GM19455 (cell line): Measurements from ENCODE around the gene BNIP5.
"Not testable (repeated sequence)": the region's sequence is repeated elsewhere in the genome, so short reads cannot be mapped to it uniquely, and the experiment has no call there.

Source experiments
- ATAC-seq: cut with Tn5 transposase; IDR thresholded peaks from one replicate; pipeline ENCODE4 v1.9.1; 2021; ENCODE audit not compliant: unreplicated experiment

Gene BNIP5

DNA sequence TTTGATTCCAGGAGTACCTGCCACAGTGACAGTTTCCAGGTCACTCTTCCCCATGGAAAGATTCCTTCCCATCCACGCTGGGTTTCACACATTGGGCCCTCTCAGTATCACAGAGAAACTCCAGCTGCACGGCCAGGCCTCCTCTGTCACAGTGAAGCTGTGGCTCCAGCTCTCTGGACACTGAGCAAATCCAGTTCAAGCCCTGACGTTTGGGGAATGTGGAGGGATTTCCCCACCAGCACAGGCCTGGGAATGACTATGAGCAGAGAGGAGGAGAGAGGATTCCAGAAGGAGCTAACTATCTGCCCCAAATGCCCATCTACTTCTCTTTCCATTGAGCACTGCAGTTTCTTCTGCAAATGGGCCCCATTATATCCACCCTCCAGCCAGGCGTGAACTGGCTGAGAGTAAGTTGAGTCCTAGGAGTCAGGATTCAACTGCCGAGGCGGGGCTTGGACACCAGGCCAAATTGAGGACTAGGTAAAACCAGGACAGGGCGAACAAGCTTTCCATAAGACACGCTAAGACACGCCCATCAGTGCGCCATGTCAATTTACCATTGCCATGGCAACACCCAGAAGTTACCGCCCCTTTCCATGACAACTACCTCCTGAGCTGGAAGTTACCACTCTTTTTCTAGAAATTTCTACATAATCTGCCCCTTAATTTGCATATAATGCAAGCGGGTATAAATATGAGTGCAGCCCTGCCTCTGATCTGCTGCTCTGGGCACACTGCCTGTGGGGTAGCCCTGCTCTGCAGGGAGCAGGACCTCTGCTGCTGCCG, 9.2 kb upstream of the BNIP5 start:
- no peak for ATAC-seq

DNA sequence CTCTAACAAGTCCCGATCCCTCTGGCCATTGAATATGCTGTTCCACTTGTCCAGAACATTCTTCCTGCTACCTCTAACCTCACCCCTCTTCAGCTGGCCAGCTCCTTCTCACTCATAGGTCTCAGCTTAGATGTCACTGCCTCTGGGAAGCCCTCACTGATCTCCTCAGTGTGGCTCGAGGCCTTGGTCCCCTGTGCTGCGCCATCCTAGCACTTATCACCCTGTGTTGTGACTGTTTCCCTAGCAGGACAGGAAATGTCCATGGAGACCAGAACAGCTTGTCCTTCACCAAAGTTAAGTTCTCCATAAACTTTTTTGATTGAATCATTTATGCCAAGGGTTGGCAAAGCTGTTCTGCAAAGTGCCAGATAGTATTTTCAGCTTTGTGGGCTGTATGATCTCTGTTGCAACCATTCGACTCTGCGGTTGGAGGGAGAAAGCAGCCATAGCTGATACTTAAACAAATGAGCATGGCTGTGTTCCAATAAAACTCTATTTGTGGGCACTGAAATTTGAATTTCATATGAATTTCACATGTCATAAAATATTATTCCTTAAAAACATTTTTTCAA, 6.5 kb upstream of the BNIP5 start:
- no peak for ATAC-seq

DNA sequence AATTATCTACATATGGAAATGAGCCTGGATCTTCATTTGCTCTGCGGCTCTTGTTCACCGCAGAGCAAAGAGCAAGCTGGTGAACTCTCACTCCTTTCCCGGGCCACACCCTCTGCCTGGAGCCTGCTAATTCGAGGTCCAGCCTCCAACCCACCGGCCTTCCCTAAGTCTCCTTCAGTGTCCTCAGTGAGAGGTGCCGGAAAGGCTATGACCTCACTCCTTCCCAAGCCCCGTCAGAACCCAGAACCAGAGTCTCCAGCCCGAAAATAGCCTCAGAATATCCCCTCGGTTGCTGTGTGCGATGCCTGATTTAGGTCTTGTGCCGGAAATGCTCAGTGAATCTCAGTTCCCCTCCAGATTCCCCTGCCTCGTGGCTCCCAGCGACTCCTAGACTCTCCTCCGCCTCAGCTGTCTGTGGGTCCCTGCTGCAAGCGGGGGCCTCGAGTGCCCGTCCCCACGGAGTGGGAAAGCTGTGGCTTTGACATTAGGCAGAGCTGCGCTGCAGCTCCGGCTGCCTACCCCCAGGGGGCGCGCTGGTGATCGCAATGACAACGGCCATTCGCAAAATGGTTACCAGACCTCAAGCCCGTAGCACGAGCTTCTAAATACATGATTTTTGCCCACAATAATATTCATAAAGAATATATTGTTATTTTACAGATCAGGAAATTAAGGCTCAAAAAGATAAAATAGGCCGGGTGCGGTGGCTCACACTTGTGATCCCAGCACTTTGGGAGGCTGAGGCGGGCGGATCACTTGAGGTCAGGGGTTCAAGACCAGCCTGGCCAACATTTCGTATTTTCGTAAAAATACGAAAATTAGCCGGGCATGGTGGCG, 4.1 kb upstream of the BNIP5 start:
- no peak for ATAC-seq

DNA sequence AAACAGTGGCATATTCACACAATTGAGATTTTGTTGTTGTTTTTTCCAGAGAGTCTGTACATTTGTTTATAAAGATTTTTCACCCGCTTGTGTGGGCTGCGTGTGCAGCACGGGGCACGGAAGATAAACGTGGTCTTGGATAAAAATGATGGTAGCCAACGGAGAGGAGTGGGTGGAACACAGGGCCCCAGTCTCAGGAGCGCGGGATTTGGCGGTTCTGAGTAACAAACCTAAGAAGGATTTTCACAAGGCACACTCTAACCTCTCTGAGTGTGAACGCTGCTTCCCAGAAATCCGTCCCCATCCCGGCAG, 3.6 kb upstream of the BNIP5 start:
- no peak for ATAC-seq

DNA sequence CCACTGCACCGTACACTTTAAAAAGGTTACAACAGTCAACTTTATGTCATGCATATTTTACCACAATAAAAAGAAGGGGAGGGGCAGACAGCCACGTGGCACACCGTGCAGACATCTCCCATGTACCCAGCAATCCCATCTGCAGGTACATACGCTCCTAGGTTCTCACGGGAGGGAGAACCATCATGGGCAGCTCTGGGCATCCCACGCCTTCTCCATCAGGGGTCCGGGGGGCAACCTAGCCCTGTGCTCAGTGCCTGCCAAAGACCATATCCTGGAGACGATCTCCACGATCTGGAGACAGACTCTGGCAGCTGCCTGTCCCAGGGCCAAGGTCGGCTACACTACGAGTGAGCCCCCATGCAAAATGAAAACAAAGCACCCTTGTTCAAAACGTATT, 2.5 kb upstream of the BNIP5 start:
- ATAC-seq: no peak

DNA sequence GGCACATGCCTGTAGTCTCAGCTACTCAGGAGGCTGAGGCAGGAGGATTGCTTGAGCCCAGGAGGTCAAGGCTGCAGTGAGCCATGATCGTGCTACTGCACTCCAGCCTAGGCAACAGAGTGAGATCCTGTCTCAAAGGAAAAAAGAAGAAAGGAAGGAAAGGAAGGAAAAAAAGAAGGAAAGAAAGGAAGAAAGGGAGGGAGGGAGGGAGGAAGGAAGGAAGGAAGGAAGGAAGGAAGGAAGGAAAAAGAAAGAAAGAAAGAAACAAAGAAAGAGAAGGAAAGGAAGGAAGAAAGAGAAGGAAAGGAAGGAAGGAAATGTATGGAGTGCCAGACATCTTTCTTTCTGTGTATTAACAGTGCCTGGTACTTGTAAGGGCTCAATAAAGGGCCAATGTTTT, 1.5 kb upstream of the BNIP5 start:
- not testable (repeated sequence) for ATAC-seq

DNA sequence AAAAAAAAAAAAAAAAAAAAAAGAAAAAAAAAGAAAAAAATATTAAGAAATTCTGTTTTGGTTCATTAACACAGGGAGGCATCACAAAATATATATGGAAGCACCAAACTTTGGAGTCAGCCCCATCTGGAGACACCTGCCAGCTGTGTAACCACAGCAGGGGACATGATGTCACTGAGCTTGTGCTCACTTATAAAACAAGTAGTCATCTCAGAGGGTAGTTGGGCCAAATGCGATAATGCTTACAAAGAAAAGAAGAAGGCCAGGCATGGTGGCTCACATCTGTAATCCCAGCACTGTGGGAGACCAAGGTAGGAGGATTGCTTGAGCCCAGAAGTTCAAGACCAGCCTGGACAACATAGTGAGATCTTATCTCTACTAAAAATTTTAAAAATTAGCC, 1.1 kb upstream of the BNIP5 start:
- no peak for ATAC-seq

DNA sequence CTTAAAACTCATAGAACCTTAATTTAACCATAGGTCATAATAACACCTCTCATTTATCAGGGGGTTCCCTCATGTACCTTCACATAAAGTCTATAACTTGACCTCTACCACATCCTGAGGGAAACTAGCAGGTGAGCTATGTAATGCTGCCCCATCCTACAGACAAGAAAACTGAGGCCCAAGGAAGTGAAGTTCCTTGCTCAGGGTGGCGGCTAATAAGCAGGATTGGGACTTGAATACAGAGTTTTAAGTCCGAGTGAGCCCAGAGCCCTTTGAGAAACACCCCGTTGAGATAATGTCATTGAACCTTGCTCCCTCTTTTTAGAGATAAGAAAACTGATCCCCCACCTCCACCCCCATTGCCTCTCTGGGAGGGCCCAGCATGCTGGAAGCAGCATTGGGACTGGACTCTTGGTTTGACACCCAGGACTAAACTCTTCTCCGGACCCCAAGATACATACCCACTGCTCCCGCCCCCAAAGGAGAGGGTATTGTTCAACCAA, 429 bp downstream of the BNIP5 start:
- ATAC-seq: no peak

DNA sequence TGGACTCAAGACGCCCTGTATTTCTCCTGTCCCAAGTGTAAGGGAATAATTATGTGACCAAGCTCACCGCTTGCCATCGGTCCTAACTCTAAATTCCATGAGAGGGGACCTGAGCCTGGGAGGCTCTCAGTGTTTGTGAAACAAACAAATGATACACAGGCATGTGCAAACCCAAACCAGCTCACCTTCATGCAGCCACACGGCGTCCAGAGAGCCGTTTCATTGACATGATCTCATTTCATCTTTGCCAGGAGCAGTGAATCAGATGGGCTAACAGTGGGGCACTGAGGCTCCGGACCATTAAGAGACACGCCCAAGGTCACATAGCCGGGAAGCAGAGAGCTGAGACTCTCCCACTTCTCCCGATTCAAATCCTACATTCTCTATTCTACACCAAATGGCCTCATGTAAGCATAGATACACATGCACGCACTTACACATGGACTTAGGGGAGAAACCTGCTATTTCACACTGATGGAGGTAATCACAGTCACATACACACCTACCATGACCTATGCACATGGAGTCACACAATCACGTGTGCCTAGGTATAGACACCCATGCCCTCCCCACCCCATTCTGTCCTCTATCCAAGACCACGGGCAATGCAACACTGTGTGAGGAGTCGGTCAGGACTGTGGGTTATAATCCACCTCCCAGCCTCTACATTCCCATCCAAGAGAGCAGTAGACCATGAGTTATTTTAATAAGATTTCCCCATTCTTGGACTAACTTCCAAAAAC, 1.1 kb downstream of the BNIP5 start:
- no peak for ATAC-seq

DNA sequence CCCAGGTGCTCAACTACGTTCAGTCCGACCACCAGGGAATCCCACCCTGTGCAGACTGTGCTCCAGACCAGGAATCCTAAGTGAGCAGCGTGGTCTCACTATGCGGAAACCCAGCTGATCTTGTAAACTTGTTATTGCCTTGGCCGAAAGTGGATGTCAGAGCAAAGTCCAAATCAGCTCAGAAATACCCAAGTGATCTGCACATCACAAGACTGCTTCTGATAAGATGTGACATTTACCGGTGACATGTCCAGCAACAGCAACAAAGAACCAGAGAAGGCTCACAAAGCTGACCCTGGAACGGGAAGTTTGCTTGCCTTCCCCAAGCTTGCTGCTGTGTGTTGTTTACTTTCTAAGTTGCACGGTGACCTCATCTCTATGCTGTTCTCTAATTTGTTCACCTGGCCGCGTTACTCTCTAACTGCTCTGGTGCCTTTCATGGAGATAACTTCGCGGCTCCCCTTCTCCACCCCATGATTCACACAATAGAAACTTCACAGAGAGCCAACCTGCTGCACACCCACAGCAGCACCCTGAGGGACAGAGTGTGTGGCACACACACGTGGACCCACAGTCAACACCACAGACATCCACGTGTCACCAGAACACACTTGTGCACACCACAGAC, 1.7 kb downstream of the BNIP5 start:
- no peak for ATAC-seq

DNA sequence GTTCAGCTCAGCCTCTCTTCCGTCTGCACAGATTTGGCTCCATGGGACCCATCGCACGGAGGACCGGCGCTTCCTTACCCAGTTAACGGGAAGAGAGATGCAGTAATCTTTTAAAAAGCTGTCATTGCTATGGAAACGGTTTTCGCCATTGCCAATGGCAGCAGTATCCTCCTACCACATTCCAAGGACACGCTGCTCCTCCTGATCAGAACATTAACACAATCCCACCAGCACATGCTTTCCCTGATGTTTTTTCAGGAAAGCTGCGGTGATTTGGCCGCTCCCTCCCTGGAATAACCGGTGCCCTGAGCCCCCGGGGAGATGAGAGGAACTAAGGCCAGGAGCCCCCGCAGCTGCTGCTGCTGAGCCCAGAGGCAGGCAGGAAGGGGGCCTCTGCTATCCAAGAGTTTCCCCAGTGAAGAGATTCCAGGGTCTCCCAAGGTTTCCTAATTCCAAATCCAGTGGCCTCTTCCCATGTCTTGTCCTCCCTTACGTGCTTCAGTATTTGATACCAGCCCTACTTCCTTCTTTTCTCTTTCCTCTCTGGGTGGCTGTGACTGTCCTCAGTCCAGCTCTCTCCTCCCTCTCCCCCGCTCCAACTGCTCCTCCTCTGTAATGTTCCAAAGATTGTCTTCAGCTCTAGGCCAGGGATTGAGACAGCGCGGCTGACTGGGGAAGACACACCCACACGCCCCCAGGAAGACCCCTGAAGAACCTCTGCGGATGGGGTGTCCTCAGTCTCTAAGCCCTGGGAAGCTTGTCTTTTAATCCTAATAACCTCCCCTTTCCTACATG, 2.6 kb downstream of the BNIP5 start:
- no peak for ATAC-seq

DNA sequence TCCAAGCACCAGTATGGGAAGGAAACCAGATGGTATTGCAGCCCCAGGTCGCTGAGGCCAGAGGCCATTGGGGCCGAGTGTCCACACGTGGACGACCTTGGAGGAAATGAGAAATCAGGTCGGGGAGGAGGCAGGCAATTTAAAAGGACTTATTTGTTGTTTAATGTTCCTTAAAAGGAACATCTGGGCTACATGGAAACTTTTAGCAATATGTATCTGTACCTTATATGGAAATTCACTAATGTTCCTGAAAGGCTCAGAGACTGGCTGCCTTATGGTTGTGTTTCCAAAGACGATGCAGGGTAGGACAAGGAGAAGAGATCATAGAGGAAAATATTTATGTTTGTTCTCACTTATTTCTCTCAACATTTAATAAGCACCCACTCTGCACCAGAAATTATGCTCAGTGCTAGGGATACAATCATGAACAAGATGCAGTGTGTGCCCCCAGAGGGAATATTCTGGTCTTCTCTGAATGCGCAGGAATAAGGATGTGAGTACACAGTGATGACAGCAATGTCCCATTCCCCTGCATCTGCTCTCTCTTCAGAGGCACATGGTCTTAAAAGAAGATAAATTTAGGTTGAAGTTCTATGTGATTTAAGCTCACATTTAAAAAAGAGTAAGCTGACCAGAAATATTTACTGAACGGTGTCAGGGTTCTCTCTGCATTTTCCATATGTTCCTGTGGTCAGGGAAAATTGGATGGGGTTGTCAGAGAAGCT, 3.4 kb downstream of the BNIP5 start:
- no peak for ATAC-seq

DNA sequence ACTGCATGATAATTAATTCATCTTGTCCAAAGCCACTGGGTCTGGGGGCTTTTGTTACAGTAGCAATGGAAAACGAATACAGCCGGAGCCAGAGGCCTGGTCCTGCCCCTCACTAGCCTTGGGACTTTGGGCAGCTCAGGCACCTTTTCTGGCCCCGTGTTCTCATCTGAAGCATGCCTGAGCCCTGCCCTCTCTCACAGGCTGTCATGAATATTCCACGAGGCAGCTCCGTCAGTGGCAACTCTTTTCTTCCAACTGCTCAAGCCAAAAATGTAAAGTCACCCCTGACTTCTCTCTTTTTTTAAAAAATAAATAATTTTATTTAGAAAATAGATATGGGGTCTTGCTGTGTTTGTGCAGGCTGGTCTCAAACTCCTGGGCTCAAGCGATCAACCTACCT, 5.3 kb downstream of the BNIP5 start:
- ATAC-seq: no peak

DNA sequence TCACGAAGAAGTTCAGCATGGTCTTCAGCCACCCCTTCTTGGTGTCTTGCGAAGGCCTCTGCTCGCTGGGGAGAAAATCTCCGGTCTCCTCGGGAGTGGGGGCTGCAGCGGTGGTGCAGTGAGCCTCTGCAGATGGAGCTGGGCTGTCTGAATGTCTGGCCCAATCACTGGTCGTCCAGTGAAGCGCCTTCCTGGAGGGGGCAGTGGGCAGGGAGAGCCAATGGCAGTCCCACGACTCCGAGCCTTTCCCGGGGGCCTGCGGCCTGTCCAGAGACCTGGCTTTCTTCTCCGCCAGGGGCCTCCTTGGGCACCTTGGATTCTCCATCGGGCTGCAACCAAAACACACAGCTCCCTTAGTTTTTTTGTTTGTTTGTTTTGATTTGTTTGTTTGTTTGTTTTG, 6.3 kb downstream of the BNIP5 start:
- no peak for ATAC-seq

DNA sequence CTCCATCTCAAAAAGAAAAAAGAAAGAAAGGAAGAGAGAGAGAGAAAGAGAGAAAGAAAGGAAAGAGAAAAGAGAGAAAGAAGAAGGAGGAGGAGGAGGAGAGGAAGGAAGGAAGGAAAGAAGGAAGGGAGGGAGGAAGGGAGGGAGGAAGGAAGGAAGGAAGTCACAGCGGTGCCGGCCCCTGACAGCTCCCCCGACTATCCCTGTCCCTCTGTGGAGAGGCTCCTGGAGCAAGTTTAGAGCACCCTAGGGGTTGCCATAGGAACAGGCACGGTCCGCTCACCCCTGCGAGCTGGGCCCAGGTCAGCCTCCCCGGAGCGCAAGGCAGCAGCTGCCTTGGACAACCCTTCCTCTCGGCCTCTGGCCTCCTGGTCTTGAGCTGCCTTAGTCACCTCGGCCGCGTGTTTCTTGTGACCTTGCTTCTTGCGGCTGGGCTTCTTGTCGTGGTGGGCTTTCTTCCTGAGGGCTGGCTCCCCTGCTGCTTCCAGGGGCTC, 6.8 kb downstream of the BNIP5 start:
- no peak for ATAC-seq

DNA sequence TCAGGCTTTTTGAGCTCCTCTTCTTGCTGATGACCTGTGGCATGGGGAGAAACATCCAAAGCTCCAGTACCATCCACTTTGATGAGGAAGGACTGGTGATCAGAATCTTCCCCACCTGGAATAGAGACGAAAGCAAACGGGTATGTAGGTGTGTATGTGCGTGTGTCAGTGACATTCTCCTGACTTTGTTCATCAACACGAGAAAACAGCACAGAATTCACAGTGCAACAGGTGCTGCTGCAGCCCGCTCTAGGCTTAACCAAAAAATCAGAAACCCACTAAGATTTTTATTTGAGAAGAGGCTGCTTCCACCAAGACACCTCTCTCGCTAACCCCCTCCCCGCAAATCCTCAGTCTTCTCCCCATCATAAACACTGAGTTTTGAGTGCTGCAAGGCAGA, 8.1 kb downstream of the BNIP5 start:
- no peak for ATAC-seq

DNA sequence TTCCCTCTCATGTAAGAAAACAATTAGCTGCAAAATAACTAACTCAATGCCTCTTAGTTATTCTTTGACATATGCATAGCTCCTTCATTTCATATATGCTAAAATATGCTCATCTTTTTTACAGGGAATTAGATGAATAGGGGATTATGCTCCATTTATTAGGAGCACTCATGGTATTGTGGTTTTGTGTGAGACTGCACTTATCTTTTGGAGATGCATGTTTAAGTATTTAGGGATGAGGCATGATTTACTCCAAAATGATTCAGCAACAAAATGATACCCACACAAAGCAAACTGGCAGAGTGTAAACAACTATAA, 8.8 kb downstream of the BNIP5 start:
- no peak for ATAC-seq

DNA sequence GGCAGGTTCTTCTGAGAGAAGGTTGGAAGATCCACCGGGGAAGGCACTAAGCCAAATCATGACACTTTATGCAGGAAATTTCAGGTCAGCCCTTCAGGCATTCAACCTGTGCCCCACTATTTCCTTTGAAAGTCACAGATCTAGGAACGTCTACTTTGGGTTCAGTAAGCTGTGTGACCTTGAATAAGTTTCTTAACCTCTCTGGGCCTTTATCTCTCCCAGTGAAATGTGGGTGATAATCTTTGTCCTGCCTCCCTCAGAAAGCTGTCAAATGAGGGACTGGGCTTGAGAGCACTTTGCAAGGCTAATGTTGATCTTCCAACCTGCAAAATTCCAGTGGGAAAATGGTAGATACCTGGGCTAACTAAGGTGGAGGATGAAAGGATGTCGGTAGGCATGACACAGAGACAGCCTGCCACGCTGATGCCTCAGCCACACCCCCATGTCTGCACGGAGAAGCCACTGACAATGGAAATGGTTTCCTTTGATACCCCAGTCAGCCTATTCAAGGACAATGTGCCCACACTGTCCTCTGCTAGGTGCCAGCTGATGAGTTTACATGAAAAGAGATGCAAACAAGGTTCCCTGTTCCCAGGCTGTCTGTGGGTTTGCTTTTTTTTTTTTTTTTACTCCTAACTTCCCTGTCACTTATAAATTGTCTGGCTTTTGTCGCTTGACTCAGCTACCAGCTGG, 9.3 kb downstream of the BNIP5 start:
- no peak for ATAC-seq
